Calu3 (cell line): ENCODE measurements around the gene RHOF. TPM values are rescaled to one million over a fixed set of nuclear protein-coding genes. Genes with fewer than 3 reads are reported as not detected.

ENCODE experiments used
- BruUV-seq: library from RNA; stranded (reverse); fragments of 400-500 nt; replicated peaks from 2 replicates; lab custom pipeline; 2021; lab: Mats Ljungman, UMichigan
- CTCF ChIA-PET: fragments of 300-600 bp; sonication (Branson Sonifier 250); formaldehyde crosslinking; loops from one replicate; lab custom pipeline; 2022; ENCODE audit warnings: antibody characterized with exemption; lab: Charles Lee
- DNase-seq: peaks from one replicate; pipeline ENCODE4 v3.0.0; 2022
- H3K27ac Mint-ChIP-seq: one replicate; pipeline ENCODE4 v1.8.0; 2022; ENCODE audit warnings: mixed read lengths; ENCODE audit not compliant: unreplicated experiment
- H3K27me3 Mint-ChIP-seq: one replicate; pipeline ENCODE4 v1.8.0; 2022; ENCODE audit warnings: mixed read lengths; ENCODE audit not compliant: unreplicated experiment
- H3K36me3 Mint-ChIP-seq: one replicate; pipeline ENCODE4 v1.8.0; 2022; ENCODE audit warnings: mild to moderate bottlenecking, moderate library complexity, mixed read lengths; ENCODE audit not compliant: insufficient read depth, unreplicated experiment
- H3K4me1 Mint-ChIP-seq: one replicate; pipeline ENCODE4 v1.8.0; 2022; ENCODE audit warnings: mild to moderate bottlenecking, low read depth, mixed read lengths; ENCODE audit not compliant: unreplicated experiment
- H3K4me3 Mint-ChIP-seq: one replicate; pipeline ENCODE4 v1.8.0; 2022; ENCODE audit warnings: mild to moderate bottlenecking, low read depth, moderate library complexity, mixed read lengths; ENCODE audit not compliant: unreplicated experiment
- H3K9me3 Mint-ChIP-seq: one replicate; pipeline ENCODE4 v1.8.0; 2022; ENCODE audit warnings: low read depth, mixed read lengths; ENCODE audit not compliant: unreplicated experiment
- CTCF ChIP-seq: fragments of 200-600 bp; IDR thresholded peaks from one replicate; pipeline ENCODE4 v1.8.0; 2022; ENCODE audit warnings: antibody characterized with exemption; ENCODE audit not compliant: unreplicated experiment
- intact Hi-C: fragments of 100-400 bp; cut with micrococcal nuclease; formaldehyde crosslinking; loops from one replicate; pipeline ENCODE4 v1.10.0; 2022; ENCODE audit not compliant: unreplicated experiment
- total RNA-seq: library from RNA; stranded (reverse); gene quantifications from 2 replicates; pipeline ENCODE4 v1.2.3, GENCODE V29; 2022

RHOF gene
- total RNA-seq, 1 experiment from 2014 or later = 73.9 TPM

GRCh38 chr12:121829250-121829918, 35.9 kb upstream of the RHOF start:
- H3K27ac Mint-ChIP-seq = no peak overlapping the region
- no peak overlapping the region for H3K4me3 Mint-ChIP-seq
- DNase-seq = no peak
- no TSS peak for BruUV-seq
- H3K27me3 Mint-ChIP-seq = no peaks in the 10 kb centered on the region
- H3K9me3 Mint-ChIP-seq = no peaks in the 10 kb centered on the region
- CTCF ChIA-PET = interaction anchor here (0.7 kb wide), 1 partner anchor 899 kb away, joined by 5 read pairs; no protein-coding TSS in a partner anchor
- H3K36me3 Mint-ChIP-seq = peaks cover 63% of the 10 kb centered on the region
- intact Hi-C loops = no loop called here
- TF ChIP-seq CTCF = no peak
- no peaks in the 10 kb centered on the region for H3K4me1 Mint-ChIP-seq

- Mint-ChIP-seq H3K4me1 (no peaks in the 10 kb centered on the region), H3K9me3 (no peaks in the 10 kb centered on the region), H3K36me3 (peaks cover 66% of the 10 kb centered on the region), H3K27me3 (no peaks in the 10 kb centered on the region), H3K27ac (no peak overlapping the region), H3K4me3 (no peak overlapping the region)
- intact Hi-C loops = no loop called here
- CTCF ChIA-PET = no interaction called here
- DNase-seq = no peak
- TF ChIP-seq CTCF = no peak
- BruUV-seq = no TSS peak
Measured at GRCh38 chr12:121828826-121829225, 35.3 kb upstream of the RHOF start.

GRCh38 chr12:121828306-121828705, 34.8 kb upstream of the RHOF start:
- TF ChIP-seq CTCF = no peak
- CTCF ChIA-PET = interaction anchor here (0.6 kb wide), 1 partner anchor 157 kb away, joined by 3 read pairs; no protein-coding TSS in a partner anchor
- peaks cover 71% of the 10 kb centered on the region for H3K36me3 Mint-ChIP-seq
- no peaks in the 10 kb centered on the region for H3K4me1 Mint-ChIP-seq
- intact Hi-C loops = no loop called here
- H3K4me3 Mint-ChIP-seq = no peak overlapping the region
- no peak overlapping the region for H3K27ac Mint-ChIP-seq
- H3K27me3 Mint-ChIP-seq = no peaks in the 10 kb centered on the region
- no peak for DNase-seq
- no peaks in the 10 kb centered on the region for H3K9me3 Mint-ChIP-seq
- no TSS peak for BruUV-seq

- DNase-seq = no peak
- no peaks in the 10 kb centered on the region for H3K4me1 Mint-ChIP-seq
- H3K9me3 Mint-ChIP-seq = no peaks in the 10 kb centered on the region
- no peaks in the 10 kb centered on the region for H3K27me3 Mint-ChIP-seq
- intact Hi-C loops = no loop called here
- H3K36me3 Mint-ChIP-seq = peaks cover 75% of the 10 kb centered on the region
- TF ChIP-seq CTCF = no peak
- H3K27ac Mint-ChIP-seq = no peak overlapping the region
- no TSS peak for BruUV-seq
- CTCF ChIA-PET = interaction anchor here (0.6 kb wide), 1 partner anchor 156 kb away, joined by 3 read pairs; no protein-coding TSS in a partner anchor
- H3K4me3 Mint-ChIP-seq = no peak overlapping the region
Measured at GRCh38 chr12:121827351-121828099, 34.0 kb upstream of the RHOF start.
